ENCODE measurements around the gene CDHR5. TPM values are rescaled to one million over a fixed set of nuclear protein-coding genes. Genes with fewer than 3 reads are reported as not detected.
A peak's percentile ranks its signal among the peaks of the same experiment; 100 is the strongest.

The CDHR5 gene
- total RNA-seq, 1 donor: not detected

GRCh38 chr11:662689-663274 lies 38.0 kb upstream of the CDHR5 start:
- H3K4me3 ChIP-seq (ENCODE audit: low read depth, low read length): no peak overlapping the region
- peak; percentile 76 for TF ChIP-seq CTCF (IDR thresholded peaks at IDR 0.05; ENCODE audit: insufficient read depth, low read length)
- peak; percentile 68 for DNase-seq (ENCODE audit: low read depth)

- no peak overlapping the region for H3K4me3 ChIP-seq (ENCODE audit: low read depth, low read length)
- no peak for TF ChIP-seq CTCF (IDR thresholded peaks at IDR 0.05; ENCODE audit: insufficient read depth, low read length)
- no peak for DNase-seq (ENCODE audit: low read depth)
These were observed 36.1 kb upstream of the CDHR5 start for GRCh38 chr11:660681-661444.

GRCh38 chr11:660281-660680 lies 35.5 kb upstream of the CDHR5 start:
- DNase-seq (ENCODE audit: low read depth): no peak
- TF ChIP-seq CTCF (IDR thresholded peaks at IDR 0.05; ENCODE audit: insufficient read depth, low read length): no peak
- no peak overlapping the region for H3K4me3 ChIP-seq (ENCODE audit: low read depth, low read length)

GRCh38 chr11:659532-660085 lies 34.9 kb upstream of the CDHR5 start:
- H3K4me3 ChIP-seq (ENCODE audit: low read depth, low read length): no peak overlapping the region
- DNase-seq (ENCODE audit: low read depth): no peak
- no peak for TF ChIP-seq CTCF (IDR thresholded peaks at IDR 0.05; ENCODE audit: insufficient read depth, low read length)

GRCh38 chr11:657691-658126 lies 33.0 kb upstream of the CDHR5 start:
- no peak for DNase-seq (ENCODE audit: low read depth)
- TF ChIP-seq CTCF (IDR thresholded peaks at IDR 0.05; ENCODE audit: insufficient read depth, low read length): no peak
- no peak overlapping the region for H3K4me3 ChIP-seq (ENCODE audit: low read depth, low read length)

GRCh38 chr11:656866-657265 lies 32.1 kb upstream of the CDHR5 start:
- DNase-seq (ENCODE audit: low read depth): no peak
- H3K4me3 ChIP-seq (ENCODE audit: low read depth, low read length): no peak overlapping the region
- TF ChIP-seq CTCF (IDR thresholded peaks at IDR 0.05; ENCODE audit: insufficient read depth, low read length): no peak
